ENCODE measurements around the gene KIF16B.
A peak's percentile ranks its signal among the peaks of the same experiment; 100 is the strongest.

The KIF16B gene

GRCh38 chr20:16517946-16518783 lies 55.1 kb downstream of the KIF16B start:
- peak; percentile 12 for DNase-seq

GRCh38 chr20:16516794-16517193 lies 56.5 kb downstream of the KIF16B start:
- DNase-seq = no peak

GRCh38 chr20:16515046-16515445 lies 58.2 kb downstream of the KIF16B start:
- DNase-seq = no peak

- DNase-seq = no peak
These were observed 59.1 kb downstream of the KIF16B start for GRCh38 chr20:16514140-16514539.

GRCh38 chr20:16505894-16506293 lies 67.4 kb downstream of the KIF16B start:
- DNase-seq = no peak

- DNase-seq = no peak
These were observed 71.9 kb downstream of the KIF16B start for GRCh38 chr20:16501301-16501700.

GRCh38 chr20:16500197-16500596 lies 73.1 kb downstream of the KIF16B start:
- no peak for DNase-seq

- no peak for DNase-seq
These were observed 74.6 kb downstream of the KIF16B start for GRCh38 chr20:16498526-16499253.

- no peak for DNase-seq
These were observed 75.4 kb downstream of the KIF16B start for GRCh38 chr20:16497896-16498295.

GRCh38 chr20:16493486-16493885 lies 79.8 kb downstream of the KIF16B start:
- DNase-seq = no peak

- DNase-seq = no peak
These were observed 81.8 kb downstream of the KIF16B start for GRCh38 chr20:16491294-16491905.

- no peak for DNase-seq
These were observed 82.6 kb downstream of the KIF16B start for GRCh38 chr20:16490696-16491095.

GRCh38 chr20:16488616-16489015 lies 84.6 kb downstream of the KIF16B start:
- DNase-seq = no peak

- DNase-seq = no peak
These were observed 85.2 kb downstream of the KIF16B start for GRCh38 chr20:16488086-16488485.

GRCh38 chr20:16486532-16486931 lies 86.7 kb downstream of the KIF16B start:
- no peak for DNase-seq

- no peak for DNase-seq
These were observed 87.8 kb downstream of the KIF16B start for GRCh38 chr20:16485401-16485800.

- DNase-seq = no peak
These were observed 90.2 kb downstream of the KIF16B start for GRCh38 chr20:16483024-16483423.

- DNase-seq = no peak
These were observed 91.3 kb downstream of the KIF16B start for GRCh38 chr20:16481977-16482376.

GRCh38 chr20:16479666-16480065 lies 93.6 kb downstream of the KIF16B start:
- no peak for DNase-seq

- no peak for DNase-seq
These were observed 95.6 kb downstream of the KIF16B start for GRCh38 chr20:16477632-16478031.

- DNase-seq = no peak
These were observed 97.2 kb downstream of the KIF16B start for GRCh38 chr20:16476032-16476431.

- no peak for DNase-seq
These were observed 98.0 kb downstream of the KIF16B start for GRCh38 chr20:16475225-16475624.

GRCh38 chr20:16474363-16474762 lies 98.9 kb downstream of the KIF16B start:
- no peak for DNase-seq

Measured in right kidney (tissue), 1 donor.